Measurements from ENCODE around the gene NAXD.
"Not testable (repeated sequence)": the region's sequence is repeated elsewhere in the genome, so short reads cannot be mapped to it uniquely, and the experiment has no call there.

NAXD gene

GRCh38 chr13:110664673-110665072 lies 49.3 kb downstream of the NAXD start:
- no peak for DNase-seq (ENCODE audit: low spot score)

- no peak for DNase-seq (ENCODE audit: low spot score)
Measured at GRCh38 chr13:110665491-110666254, 50.3 kb downstream of the NAXD start.

- DNase-seq (ENCODE audit: low spot score): no peak
Measured at GRCh38 chr13:110666255-110666533, 50.8 kb downstream of the NAXD start.

- DNase-seq (ENCODE audit: low spot score): no peak
Measured at GRCh38 chr13:110669036-110669435, 53.7 kb downstream of the NAXD start.

GRCh38 chr13:110669814-110670213 lies 54.5 kb downstream of the NAXD start:
- not testable (repeated sequence) for DNase-seq (ENCODE audit: low spot score)

GRCh38 chr13:110676595-110677587 lies 61.5 kb downstream of the NAXD start:
- no peak for DNase-seq (ENCODE audit: low spot score)

- DNase-seq (ENCODE audit: low spot score): no peak
Measured at GRCh38 chr13:110677731-110678545, 62.6 kb downstream of the NAXD start.

GRCh38 chr13:110680852-110681251 lies 65.5 kb downstream of the NAXD start:
- peak; percentile 21 for DNase-seq (ENCODE audit: low spot score)

GRCh38 chr13:110681868-110682550 lies 66.7 kb downstream of the NAXD start:
- DNase-seq (ENCODE audit: low spot score): no peak

- DNase-seq (ENCODE audit: low spot score): no peak
Measured at GRCh38 chr13:110682746-110683145, 67.4 kb downstream of the NAXD start.

- DNase-seq (ENCODE audit: low spot score): no peak
Measured at GRCh38 chr13:110683203-110683883, 68.0 kb downstream of the NAXD start.

GRCh38 chr13:110683921-110684320 lies 68.6 kb downstream of the NAXD start:
- no peak for DNase-seq (ENCODE audit: low spot score)

GRCh38 chr13:110684388-110685056 lies 69.2 kb downstream of the NAXD start:
- DNase-seq (ENCODE audit: low spot score): no peak

- DNase-seq (ENCODE audit: low spot score): no peak
Measured at GRCh38 chr13:110685305-110686020, 70.1 kb downstream of the NAXD start.

GRCh38 chr13:110687736-110688135 lies 72.4 kb downstream of the NAXD start:
- no peak for DNase-seq (ENCODE audit: low spot score)

- DNase-seq (ENCODE audit: low spot score): no peak
Measured at GRCh38 chr13:110689041-110689440, 73.7 kb downstream of the NAXD start.
